WTC11 (cell line): ENCODE results near the gene AASDHPPT. TPM values are rescaled to one million over a fixed set of nuclear protein-coding genes. Genes with fewer than 3 reads are reported as not detected.

Source experiments
- ATAC-seq: fragments of 200-7000 bp; cut with Tn5 transposase; 2 replicates; pipeline ENCODE4 v1.10.0; 2021; ENCODE audit warnings: mild to moderate bottlenecking, moderate library complexity
- CTCF ChIA-PET: fragments of 300-600 bp; sonication (Branson Sonifier 250); formaldehyde crosslinking; loops from one replicate; lab custom pipeline; 2021; ENCODE audit warnings: antibody characterized with exemption; lab: Charles Lee
- POLR2A ChIA-PET: fragments of 350-600 bp; sonication (Branson Sonifier 250); formaldehyde crosslinking; loops from one replicate; lab custom pipeline; 2021; ENCODE audit warnings: antibody characterized with exemption; lab: Charles Lee
- DNase-seq: peaks from one replicate; pipeline ENCODE4 v3.0.0; 2021; ENCODE audit warnings: low spot score
- H3K27ac Mint-ChIP-seq: 2 replicates; pipeline ENCODE4 v1.8.0; 2021; ENCODE audit warnings: mixed read lengths
- H3K27me3 Mint-ChIP-seq: 2 replicates; pipeline ENCODE4 v1.8.0; 2021; ENCODE audit warnings: low read depth, mild to moderate bottlenecking, moderate library complexity, mixed read lengths
- H3K36me3 Mint-ChIP-seq: 2 replicates; pipeline ENCODE4 v1.8.0; 2021; ENCODE audit warnings: mixed read lengths
- H3K4me1 Mint-ChIP-seq: 2 replicates; pipeline ENCODE4 v1.8.0; 2022; ENCODE audit warnings: mixed read lengths
- H3K4me3 Mint-ChIP-seq: 2 replicates; pipeline ENCODE4 v1.8.0; 2021; ENCODE audit warnings: mild to moderate bottlenecking, moderate library complexity, mixed read lengths
- H3K9me3 Mint-ChIP-seq: 2 replicates; pipeline ENCODE4 v1.8.0; 2021; ENCODE audit warnings: mixed read lengths
- ARID4B ChIP-seq: sonication (generic); formaldehyde crosslinking; IDR thresholded peaks from 2 replicates; pipeline ENCODE4 v1.8.0; 2023; ENCODE audit warnings: missing genetic modification reagents, mild to moderate bottlenecking, borderline replicate concordance
- ATF3 ChIP-seq: sonication (generic); formaldehyde crosslinking; conservative IDR thresholded peaks from 2 replicates; pipeline ENCODE4 v1.8.1; 2022; ENCODE audit warnings: mild to moderate bottlenecking, missing genetic modification reagents
- E2F1 ChIP-seq: sonication (generic); formaldehyde crosslinking; IDR thresholded peaks from 2 replicates; pipeline ENCODE4 v1.8.0; 2022; ENCODE audit warnings: mild to moderate bottlenecking, missing genetic modification reagents
- E2F5 ChIP-seq: sonication (generic); formaldehyde crosslinking; IDR thresholded peaks from 2 replicates; pipeline ENCODE4 v1.8.1; 2022; ENCODE audit warnings: mild to moderate bottlenecking, moderate library complexity, missing genetic modification reagents
- ELF4 ChIP-seq: sonication (generic); formaldehyde crosslinking; IDR thresholded peaks from 2 replicates; pipeline ENCODE4 v1.8.1; 2022; ENCODE audit warnings: low read depth, mild to moderate bottlenecking, moderate library complexity, missing genetic modification reagents
- GRHL2 ChIP-seq: fragments of 250-450 bp; sonication (Bioruptor Pico); IDR thresholded peaks from 2 replicates; pipeline ENCODE4 v1.8.0; 2022; ENCODE audit warnings: mild to moderate bottlenecking, moderate library complexity; ENCODE audit not compliant: insufficient replicate concordance, severe bottlenecking
- HMGA2 ChIP-seq: fragments of 250-450 bp; sonication (Bioruptor Pico); IDR thresholded peaks from 2 replicates; pipeline ENCODE4 v1.4.0; 2021; ENCODE audit warnings: mild to moderate bottlenecking, moderate library complexity
- KAT7 ChIP-seq: sonication (generic); formaldehyde crosslinking; IDR thresholded peaks from 2 replicates; pipeline ENCODE4 v1.8.1; 2023; ENCODE audit warnings: missing genetic modification reagents, mild to moderate bottlenecking, borderline replicate concordance
- NFE2L1 ChIP-seq: sonication (generic); formaldehyde crosslinking; IDR thresholded peaks from 2 replicates; pipeline ENCODE4 v1.8.1; 2023; ENCODE audit warnings: missing genetic modification reagents
- PRRX2 ChIP-seq: fragments of 250-450 bp; sonication (Bioruptor Pico); IDR thresholded peaks from 2 replicates; pipeline ENCODE4 v1.8.0; 2021; ENCODE audit warnings: mild to moderate bottlenecking
- RELA ChIP-seq: sonication (generic); formaldehyde crosslinking; IDR thresholded peaks from 2 replicates; pipeline ENCODE4 v1.8.1; 2022; ENCODE audit warnings: missing genetic modification reagents, mild to moderate bottlenecking, borderline replicate concordance
- ZNF232 ChIP-seq: sonication (generic); formaldehyde crosslinking; IDR thresholded peaks from 2 replicates; pipeline ENCODE4 v1.8.0; 2022; ENCODE audit warnings: mild to moderate bottlenecking, missing genetic modification reagents
- ZNF317 ChIP-seq: sonication (generic); formaldehyde crosslinking; IDR thresholded peaks from 2 replicates; pipeline ENCODE4 v1.8.1; 2023; ENCODE audit warnings: low read depth, mild to moderate bottlenecking, moderate library complexity, missing genetic modification reagents, borderline replicate concordance
- ZNF396 ChIP-seq: fragments of 250-450 bp; sonication (Bioruptor Pico); IDR thresholded peaks from 2 replicates; pipeline ENCODE4 v1.8.0; 2021; ENCODE audit warnings: mild to moderate bottlenecking, moderate library complexity, borderline replicate concordance
- total RNA-seq: library from RNA; stranded (reverse); gene quantifications from 3 replicates; pipeline ENCODE4 v1.2.3, GENCODE V29; 2021
- TF ChIP-seq, protein P1 (sequence below): fragments of 250-450 bp; sonication (Bioruptor Pico); IDR thresholded peaks from 2 replicates; pipeline ENCODE4 v1.9.0; 2021; ENCODE audit warnings: moderate library complexity, mild to moderate bottlenecking, inconsistent platforms, borderline replicate concordance
- TF ChIP-seq, protein P2 (sequence below): sonication (generic); formaldehyde crosslinking; IDR thresholded peaks from 2 replicates; pipeline ENCODE4 v1.8.1; 2022; ENCODE audit warnings: missing genetic modification reagents, borderline replicate concordance

The AASDHPPT gene
- total RNA-seq, 1 experiment from 2014 or later, result 37.0 TPM

DNA sequence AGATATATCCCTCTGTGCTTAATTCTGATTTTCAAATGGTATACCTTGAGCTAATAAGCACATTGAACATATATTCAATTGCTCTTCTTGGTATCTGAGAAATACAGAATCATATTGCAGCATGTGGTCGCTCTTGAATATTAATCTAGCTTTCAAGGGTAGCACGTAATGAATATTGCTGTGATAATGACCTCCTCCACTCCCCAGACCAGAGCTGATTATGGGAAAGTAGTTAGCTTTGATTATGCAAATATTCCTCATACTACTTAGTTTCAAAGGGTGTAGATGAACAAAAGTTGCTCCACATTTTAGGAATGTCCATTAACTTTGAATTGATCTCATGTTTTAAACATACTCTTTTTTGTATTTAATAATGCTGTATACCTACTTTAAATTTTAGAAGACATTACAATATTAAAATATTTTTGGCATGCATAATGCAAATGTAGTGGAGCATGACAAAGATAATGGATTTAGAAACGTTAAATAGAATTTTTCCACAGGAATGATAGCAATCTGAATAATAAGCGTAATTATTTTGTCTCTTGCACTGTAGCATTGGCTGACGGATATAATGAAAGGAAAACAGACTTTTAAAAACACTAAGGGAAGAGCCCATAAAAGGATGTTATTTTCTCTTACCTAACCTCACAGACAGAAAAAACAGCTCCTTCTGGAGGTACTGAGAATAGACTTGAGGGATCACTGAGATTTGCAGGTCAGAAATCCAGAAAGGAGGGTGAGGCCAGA is 27.6 kb upstream of the AASDHPPT start:
- no peaks in the 10 kb centered on the region for H3K27me3 Mint-ChIP-seq
- H3K4me3 Mint-ChIP-seq, result no peak overlapping the region
- H3K36me3 Mint-ChIP-seq, result no peaks in the 10 kb centered on the region
- H3K9me3 Mint-ChIP-seq, result no peaks in the 10 kb centered on the region
- POLR2A ChIA-PET, result no interaction called here
- TF ChIP-seq HMGA2 (CRISPR knock-in tag) (no peak), ZNF396 (CRISPR knock-in tag) (no peak), PRRX2 (CRISPR knock-in tag) (no peak), ZNF317 (CRISPR knock-in tag) (no peak), KAT7 (no peak), ZNF232 (no peak), ATF3 (CRISPR knock-in tag) (no peak), E2F1 (CRISPR knock-in tag) (no peak), NFE2L1 (CRISPR knock-in tag) (no peak), ARID4B (CRISPR knock-in tag) (no peak), RELA (CRISPR knock-in tag) (no peak), GRHL2 (no peak), E2F5 (CRISPR knock-in tag) (no peak), ELF4 (CRISPR knock-in tag) (no peak)
- TF ChIP-seq, protein P1, sequence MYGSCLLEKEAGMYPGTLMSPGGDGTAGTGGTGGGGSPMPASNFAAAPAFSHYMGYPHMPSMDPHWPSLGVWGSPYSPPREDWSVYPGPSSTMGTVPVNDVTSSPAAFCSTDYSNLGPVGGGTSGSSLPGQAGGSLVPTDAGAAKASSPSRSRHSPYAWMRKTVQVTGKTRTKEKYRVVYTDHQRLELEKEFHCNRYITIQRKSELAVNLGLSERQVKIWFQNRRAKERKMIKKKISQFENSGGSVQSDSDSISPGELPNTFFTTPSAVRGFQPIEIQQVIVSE, result no peak
- TF ChIP-seq, protein P2, sequence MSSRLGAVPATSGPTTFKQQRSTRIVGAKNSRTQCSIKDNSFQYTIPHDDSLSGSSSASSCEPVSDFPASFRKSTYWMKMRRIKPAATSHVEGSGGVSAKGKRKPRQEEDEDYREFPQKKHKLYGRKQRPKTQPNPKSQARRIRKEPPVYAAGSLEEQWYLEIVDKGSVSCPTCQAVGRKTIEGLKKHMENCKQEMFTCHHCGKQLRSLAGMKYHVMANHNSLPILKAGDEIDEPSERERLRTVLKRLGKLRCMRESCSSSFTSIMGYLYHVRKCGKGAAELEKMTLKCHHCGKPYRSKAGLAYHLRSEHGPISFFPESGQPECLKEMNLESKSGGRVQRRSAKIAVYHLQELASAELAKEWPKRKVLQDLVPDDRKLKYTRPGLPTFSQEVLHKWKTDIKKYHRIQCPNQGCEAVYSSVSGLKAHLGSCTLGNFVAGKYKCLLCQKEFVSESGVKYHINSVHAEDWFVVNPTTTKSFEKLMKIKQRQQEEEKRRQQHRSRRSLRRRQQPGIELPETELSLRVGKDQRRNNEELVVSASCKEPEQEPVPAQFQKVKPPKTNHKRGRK (CRISPR knock-in tag), result no peak
- no peak overlapping the region for H3K27ac Mint-ChIP-seq
- ATAC-seq (no peak), DNase-seq (no peak)
- H3K4me1 Mint-ChIP-seq, result peaks cover 3% of the 10 kb centered on the region; the same call in 1 of the 2 replicates
- CTCF ChIA-PET, result interaction anchor here (0.6 kb wide), 1 partner anchor 27 kb away, joined by 3 read pairs; the partner anchor contains the start of genes AASDHPPT and KBTBD3
